AG09319 (cell line): ENCODE measurements around the gene AQP4.

Source experiments
- DNase-seq: peaks from one replicate; pipeline ENCODE4 v3.0.0-alpha.2; 2010; ENCODE audit warnings: low read depth; ENCODE audit errors: extremely low read depth
- CTCF ChIP-seq: IDR thresholded peaks from 2 replicates; pipeline ENCODE4 v1.5.1; 2011; ENCODE audit warnings: low read depth, mild to moderate bottlenecking, inconsistent platforms, low read length, moderate library complexity

AQP4 gene

GRCh38 chr18:26818461-26818860 lies 47.0 kb downstream of the AQP4 start:
- DNase-seq = no peak
- TF ChIP-seq CTCF = no peak

- no peak for DNase-seq
- no peak for TF ChIP-seq CTCF
Measured at GRCh38 chr18:26813043-26813442, 52.5 kb downstream of the AQP4 start.

- no peak for TF ChIP-seq CTCF
- no peak for DNase-seq
Measured at GRCh38 chr18:26812462-26812861, 53.0 kb downstream of the AQP4 start.

- TF ChIP-seq CTCF = no peak
- no peak for DNase-seq
Measured at GRCh38 chr18:26809346-26809745, 56.2 kb downstream of the AQP4 start.

GRCh38 chr18:26806224-26806623 lies 59.3 kb downstream of the AQP4 start:
- no peak for DNase-seq
- no peak for TF ChIP-seq CTCF

GRCh38 chr18:26804519-26804918 lies 61.0 kb downstream of the AQP4 start:
- no peak for TF ChIP-seq CTCF
- no peak for DNase-seq

- no peak for TF ChIP-seq CTCF
- no peak for DNase-seq
Measured at GRCh38 chr18:26803643-26804042, 61.9 kb downstream of the AQP4 start.
